T-helper 1 cell treated with Interleukin-12 subunit alpha and Interleukin-12 subunit beta and Interleukin-4 antibody, amounts not matched to agents 30 ng/mL and 1 ng/mL, for 36 hours (primary cell): Measurements from ENCODE around the gene PRKRIP1. TPM values are rescaled to one million over a fixed set of nuclear protein-coding genes. Genes with fewer than 3 reads are reported as not detected.
"Not testable (repeated sequence)": the region's sequence is repeated elsewhere in the genome, so short reads cannot be mapped to it uniquely, and the experiment has no call there.

Experiments
- intact Hi-C: fragments of 100-400 bp; cut with micrococcal nuclease; formaldehyde crosslinking; loops from one replicate; pipeline ENCODE4 v1.15.1; 2024
- total RNA-seq: library from RNA; stranded (reverse); gene quantifications from 2 replicates; pipeline ENCODE4 v1.2.3, GENCODE V29; 2022

The PRKRIP1 gene
- total RNA-seq, 1 donor from 2014 or later = 27.1 TPM

DNA sequence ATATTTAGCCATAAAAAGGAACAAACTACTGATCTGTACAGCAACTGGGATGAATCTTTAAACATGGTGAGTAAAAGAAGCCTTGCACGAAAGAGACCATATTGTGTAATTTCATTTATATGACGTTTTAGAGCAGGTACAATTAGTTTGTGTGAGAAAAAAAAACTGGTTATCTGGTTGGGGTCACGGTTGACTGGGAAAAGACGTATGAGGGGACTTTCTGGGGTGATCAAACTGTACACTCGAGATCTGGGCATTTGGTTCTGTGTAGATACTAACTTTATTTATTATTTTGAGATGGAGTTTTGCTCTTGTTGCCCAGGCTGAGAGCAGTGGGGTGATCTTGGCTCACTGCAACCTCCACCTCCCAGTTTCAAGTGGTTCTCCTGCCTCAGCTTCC lies 4.2 kb downstream of the PRKRIP1 start:
- intact Hi-C loops = no loop called here

- intact Hi-C loops = no loop called here
These were observed 7.4 kb downstream of the PRKRIP1 start for GRCh38 chr7:102403563-102403962.

GRCh38 chr7:102404005-102404861 lies 8.1 kb downstream of the PRKRIP1 start:
- intact Hi-C loops = loop anchor here (1.0 kb wide), 2 partner anchors 46 to 61 kb away; no protein-coding TSS in a partner anchor

GRCh38 chr7:102404862-102405188 lies 8.7 kb downstream of the PRKRIP1 start:
- intact Hi-C loops = loop anchor here (1.0 kb wide), 2 partner anchors 45 to 60 kb away; no protein-coding TSS in a partner anchor

DNA sequence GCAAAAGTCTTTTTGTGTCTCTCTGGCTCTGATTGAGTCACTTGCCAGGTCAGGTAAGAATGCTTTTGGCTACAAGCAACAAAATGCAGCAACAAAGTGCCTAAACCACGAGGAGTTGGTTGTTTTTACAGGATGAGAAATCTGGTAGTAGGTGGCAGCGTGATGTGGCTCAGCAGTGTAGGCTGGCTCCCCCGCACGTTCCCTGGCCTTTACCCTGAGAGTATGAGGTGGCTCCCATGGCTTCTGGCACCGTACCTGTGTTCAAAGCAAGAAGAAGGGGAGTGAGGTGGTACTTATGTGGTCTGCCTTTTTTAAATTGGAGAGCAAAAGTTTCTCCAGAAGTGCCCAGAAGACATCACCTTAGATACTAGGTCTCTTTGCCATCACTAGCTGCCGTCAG lies 11.7 kb downstream of the PRKRIP1 start:
- intact Hi-C loops = no loop called here

- intact Hi-C loops = not testable (repeated sequence)
These were observed 12.4 kb downstream of the PRKRIP1 start for GRCh38 chr7:102408530-102408929.

DNA sequence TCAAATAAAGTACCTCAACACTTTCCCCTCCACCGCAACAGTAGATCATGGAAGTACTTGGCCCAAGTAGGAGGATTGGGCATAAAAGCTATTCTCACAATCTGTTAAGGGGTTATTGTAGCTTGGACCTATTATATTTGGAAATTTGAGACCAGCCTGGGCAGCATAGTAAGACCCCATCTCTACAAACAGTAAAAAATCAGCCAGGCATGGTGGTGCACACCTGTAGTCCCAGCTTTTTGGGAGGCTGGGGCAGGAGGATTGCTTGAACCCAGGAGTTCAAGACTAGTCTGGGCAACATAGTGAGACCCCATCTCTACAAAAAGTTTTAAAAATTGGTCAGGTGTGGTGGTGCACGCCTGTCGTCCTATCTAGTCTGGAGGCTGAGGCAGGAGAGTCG lies 13.2 kb downstream of the PRKRIP1 start:
- intact Hi-C loops = no loop called here

- intact Hi-C loops = no loop called here
These were observed 14.0 kb downstream of the PRKRIP1 start for GRCh38 chr7:102410123-102410522.

GRCh38 chr7:102410918-102411317 lies 14.8 kb downstream of the PRKRIP1 start:
- intact Hi-C loops = no loop called here

GRCh38 chr7:102412548-102412947 lies 16.4 kb downstream of the PRKRIP1 start:
- intact Hi-C loops = loop anchor here (1.0 kb wide), 3 partner anchors 22 to 53 kb away; no protein-coding TSS in a partner anchor

GRCh38 chr7:102413091-102413490 lies 16.9 kb downstream of the PRKRIP1 start:
- intact Hi-C loops = no loop called here

DNA sequence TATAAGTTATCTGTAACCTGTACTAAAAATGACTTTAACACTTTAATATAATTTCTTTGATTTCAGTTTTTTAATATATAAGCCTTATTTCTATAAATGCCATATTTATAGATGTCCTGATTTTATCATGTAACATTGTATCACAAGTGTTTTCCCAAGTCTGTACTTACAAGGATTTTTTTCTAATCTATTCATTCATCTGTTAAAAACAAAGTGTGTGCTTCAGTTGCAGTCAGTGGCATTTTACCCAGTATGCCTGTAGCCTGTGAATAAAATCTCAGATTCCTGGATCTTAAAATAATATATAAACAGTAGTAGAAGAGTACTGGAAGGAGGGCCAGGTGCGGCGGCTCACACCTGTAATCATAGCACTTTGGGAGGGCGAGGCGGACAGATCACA lies 17.4 kb downstream of the PRKRIP1 start:
- intact Hi-C loops = no loop called here

GRCh38 chr7:102415685-102416225 lies 19.6 kb downstream of the PRKRIP1 start:
- intact Hi-C loops = loop anchor here (1.0 to 2.0 kb wide), 3 partner anchors 10 to 19 kb away; partner anchors contain the start of gene PRKRIP1

GRCh38 chr7:102416406-102416805 lies 20.2 kb downstream of the PRKRIP1 start:
- intact Hi-C loops = loop anchor here (1.0 to 2.0 kb wide), 3 partner anchors 9 to 20 kb away; partner anchors contain the start of gene PRKRIP1

- intact Hi-C loops = loop anchor here (1.0 to 2.0 kb wide), 2 partner anchors 14 to 20 kb away; partner anchors contain the start of gene PRKRIP1
These were observed 20.9 kb downstream of the PRKRIP1 start for GRCh38 chr7:102417105-102417504.

DNA sequence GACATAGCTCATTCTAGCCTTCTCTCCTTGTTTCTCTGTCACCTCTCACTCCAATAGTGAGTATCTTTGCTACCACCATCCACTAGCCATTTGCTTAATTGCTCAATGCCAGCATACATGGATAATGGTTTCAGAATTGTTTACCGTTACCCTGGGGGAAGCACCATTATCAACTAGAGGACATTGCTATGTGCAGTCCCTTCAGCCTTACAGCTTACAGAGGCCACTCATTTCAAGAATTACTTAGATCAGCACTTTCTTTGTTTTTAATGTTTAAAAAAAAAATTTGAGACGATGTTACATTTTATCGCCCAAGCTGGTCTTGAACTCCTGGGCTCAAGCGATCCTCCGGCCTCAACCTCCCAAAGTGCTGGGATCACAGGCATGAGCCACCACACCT lies 22.4 kb downstream of the PRKRIP1 start:
- intact Hi-C loops = no loop called here

DNA sequence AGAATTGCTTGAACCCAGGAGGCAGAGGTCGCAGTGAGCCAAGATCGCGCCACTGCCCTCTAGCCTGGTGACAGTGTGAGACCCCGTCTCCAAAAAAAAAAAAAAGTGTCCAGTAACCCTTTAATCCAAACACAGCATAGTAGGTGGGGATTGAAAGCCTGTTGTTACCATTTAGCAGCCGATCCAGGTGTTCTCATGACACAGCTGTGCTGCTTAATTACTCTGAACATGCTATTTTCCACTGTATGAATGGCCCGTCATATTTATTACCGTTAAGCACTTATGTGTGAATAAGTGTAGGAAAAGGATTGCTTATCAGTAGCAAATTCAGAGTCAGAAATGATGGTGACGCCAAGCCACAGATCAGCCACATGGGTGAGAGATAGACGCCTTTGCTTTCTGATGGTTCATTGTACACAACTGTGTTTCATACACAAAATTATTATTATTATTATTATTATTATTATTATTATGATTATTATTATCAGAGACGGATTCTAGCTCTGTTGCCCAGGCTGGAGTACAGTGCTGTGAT lies 25.6 kb downstream of the PRKRIP1 start:
- intact Hi-C loops = no loop called here

- intact Hi-C loops = loop anchor here (2.0 kb wide), 1 partner anchor 41 kb away; the partner anchor contains the start of genes ALKBH4 and LRWD1
These were observed 28.0 kb downstream of the PRKRIP1 start for GRCh38 chr7:102424129-102424551.

DNA sequence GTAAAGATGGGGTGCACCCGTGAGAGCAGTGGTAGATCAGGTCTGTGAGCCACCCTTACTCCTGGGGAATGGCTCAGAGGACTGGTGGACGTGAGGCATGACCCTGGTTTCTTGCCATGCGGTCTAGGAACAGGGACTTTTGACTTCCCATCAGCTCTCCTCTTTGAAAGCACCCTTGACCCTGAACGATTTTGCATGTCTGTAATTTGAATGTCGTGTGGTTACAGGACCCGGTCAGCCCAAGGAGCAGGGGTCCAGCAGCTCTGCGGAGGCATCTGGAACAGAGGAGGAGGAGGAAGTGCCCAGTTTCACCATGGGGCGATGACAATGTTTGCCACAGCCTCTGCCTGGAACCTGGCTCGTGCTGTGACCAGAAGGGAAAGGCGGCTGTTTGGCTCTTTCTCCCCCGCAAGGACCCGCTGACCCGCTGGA lies 28.6 kb downstream of the PRKRIP1 start:
- intact Hi-C loops = loop anchor here (1.0 to 2.0 kb wide), 3 partner anchors 8 to 40 kb away; partner anchors contain the start of genes ALKBH4, LRWD1 and ORAI2

DNA sequence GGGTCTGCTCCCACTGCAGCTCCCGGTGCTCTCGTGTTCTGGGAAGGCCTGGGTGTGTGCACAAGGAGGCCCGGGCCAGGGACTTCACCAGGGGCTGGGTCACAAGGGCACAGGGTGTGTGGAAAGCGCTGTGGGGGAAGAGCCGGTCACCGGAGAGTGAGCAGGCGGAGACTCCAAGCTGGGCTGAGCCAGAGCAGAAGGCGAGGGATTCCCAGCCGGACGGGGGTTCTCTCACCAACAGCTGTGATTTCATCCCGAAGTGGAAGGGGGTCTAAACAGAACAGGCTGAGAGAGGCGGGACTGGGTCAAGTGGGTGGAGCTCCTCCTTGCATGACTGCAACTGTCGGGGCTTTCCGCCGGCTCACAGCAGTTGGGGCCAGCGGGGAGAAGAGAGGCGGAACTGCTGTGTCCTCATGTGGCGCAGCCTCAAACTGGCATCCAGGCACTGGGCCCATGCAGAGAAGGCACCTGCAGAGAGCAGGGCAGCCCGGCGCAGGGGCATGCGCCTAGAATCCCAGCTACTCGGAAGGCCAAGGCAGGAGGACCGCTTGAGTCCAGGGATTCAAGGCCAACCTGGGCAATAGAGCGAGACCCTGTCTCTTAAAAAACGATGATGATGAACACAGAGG lies 29.6 kb downstream of the PRKRIP1 start:
- intact Hi-C loops = loop anchor here (1.0 to 2.0 kb wide), 3 partner anchors 8 to 39 kb away; partner anchors contain the start of genes ALKBH4, LRWD1 and ORAI2

DNA sequence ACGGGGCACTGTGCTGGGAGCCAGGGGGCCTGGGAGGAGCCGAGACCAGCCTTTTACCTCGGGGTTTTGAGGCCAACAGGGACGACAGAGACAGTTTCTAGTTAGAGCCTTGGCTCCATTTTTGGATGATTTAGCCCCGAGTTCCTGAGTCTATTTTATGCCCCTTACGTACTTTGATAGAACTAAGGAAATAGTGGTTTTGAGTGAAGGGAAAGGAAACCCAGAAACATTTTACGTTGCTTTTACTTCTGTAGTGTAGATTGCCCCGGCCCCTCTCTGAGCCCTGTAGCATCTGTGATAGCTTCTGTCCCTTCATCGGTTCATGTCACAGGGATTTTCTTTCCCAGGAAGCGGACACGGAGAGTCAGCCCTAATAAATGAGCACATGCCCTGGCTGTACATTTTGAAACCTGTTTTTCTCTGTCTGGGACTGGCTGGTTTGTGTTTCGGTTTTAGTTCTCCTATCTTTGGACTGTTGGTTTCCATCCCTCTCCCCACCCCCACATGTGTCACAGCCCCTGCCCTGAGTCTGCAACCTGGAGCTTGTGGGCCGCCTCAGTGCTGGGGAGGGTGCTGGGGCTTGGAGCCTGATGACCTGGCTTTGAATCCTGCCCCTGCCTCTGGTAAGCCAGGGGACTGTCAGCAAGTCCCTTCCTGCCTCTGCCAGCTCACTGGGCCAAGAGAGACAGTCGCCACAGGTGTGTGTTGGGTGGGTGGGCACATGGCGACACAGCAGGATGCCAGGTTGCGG lies 30.3 kb downstream of the PRKRIP1 start:
- intact Hi-C loops = no loop called here
